Measurements from ENCODE around the gene FBXO31.

DNA sequence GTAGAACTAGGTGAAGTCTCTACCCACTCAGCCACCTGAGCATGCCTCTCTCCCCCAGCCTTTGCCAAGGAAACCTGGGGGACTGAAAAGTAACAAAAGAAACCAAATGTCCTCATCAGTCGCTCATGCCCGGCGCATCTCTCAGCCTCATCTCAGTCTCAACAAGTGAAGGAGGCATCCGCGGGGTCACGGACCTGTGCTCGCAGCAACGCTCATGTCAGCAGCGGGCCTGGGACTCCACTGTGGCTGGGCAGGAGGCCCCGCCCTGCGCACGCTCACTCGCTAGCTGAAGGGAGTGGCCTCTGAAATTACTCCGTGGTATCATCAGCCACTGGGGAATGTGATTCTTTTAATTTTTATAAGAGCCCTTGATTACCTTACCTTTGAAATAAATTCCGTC is 39.9 kb upstream of the FBXO31 start:
- no peak for TF ChIP-seq CTCF (IDR thresholded peaks at IDR 0.05)
- no peak for TF ChIP-seq POLR2A (IDR thresholded peaks at IDR 0.05)
- no peak for TF ChIP-seq EP300 (IDR thresholded peaks at IDR 0.05)

Measured in sigmoid colon (tissue), 4 donors.